Ovary (tissue), 3 donors: ENCODE results near the gene SLC5A12.

Experiments used
- EP300 ChIP-seq: sonication (generic); formaldehyde crosslinking; IDR thresholded peaks from one replicate; pipeline ENCODE4 v1.6.1; 2017; ENCODE audit warnings: antibody characterized with exemption
- POLR2A ChIP-seq: fragments of 450-650 bp; IDR thresholded peaks from one replicate; pipeline ENCODE4 v1.6.1; 2017; ENCODE audit warnings: antibody characterized with exemption, mild to moderate bottlenecking, moderate library complexity
- TF ChIP-seq, protein P1 (sequence below), 3 donors: fragments of 450-650 bp in 2 of 3; fragments of 200-600 bp in 1 of 3; IDR thresholded peaks; one replicate each; pipeline versions ENCODE4 v1.5.1 to v1.8.0; 2016 to 2022; ENCODE audit warnings: antibody characterized with exemption in 3 of 3, mild to moderate bottlenecking in 1 of 3
- donor health status: DM: no; HTN: no; CAD: no.

DNA sequence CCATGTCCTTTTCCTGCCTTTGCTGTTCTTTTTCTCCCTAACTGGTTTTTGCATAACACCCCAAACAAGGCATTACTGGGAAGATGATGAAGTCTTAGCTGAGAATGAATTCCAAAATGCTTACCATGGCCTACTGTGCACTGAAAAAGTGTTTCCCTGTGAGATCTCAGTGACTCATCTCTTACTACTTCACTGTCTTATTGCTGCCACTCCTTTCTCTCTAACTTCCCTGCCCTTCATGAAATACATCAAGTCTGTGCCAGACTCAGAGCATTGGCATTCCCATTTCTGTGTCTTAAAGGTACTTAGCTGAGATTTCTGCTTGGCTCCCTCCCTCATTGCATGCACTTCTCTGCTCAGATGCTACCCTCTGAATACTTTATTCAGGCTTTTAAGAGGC, 100.7 kb downstream of the SLC5A12 start:
- TF ChIP-seq, protein P1, sequence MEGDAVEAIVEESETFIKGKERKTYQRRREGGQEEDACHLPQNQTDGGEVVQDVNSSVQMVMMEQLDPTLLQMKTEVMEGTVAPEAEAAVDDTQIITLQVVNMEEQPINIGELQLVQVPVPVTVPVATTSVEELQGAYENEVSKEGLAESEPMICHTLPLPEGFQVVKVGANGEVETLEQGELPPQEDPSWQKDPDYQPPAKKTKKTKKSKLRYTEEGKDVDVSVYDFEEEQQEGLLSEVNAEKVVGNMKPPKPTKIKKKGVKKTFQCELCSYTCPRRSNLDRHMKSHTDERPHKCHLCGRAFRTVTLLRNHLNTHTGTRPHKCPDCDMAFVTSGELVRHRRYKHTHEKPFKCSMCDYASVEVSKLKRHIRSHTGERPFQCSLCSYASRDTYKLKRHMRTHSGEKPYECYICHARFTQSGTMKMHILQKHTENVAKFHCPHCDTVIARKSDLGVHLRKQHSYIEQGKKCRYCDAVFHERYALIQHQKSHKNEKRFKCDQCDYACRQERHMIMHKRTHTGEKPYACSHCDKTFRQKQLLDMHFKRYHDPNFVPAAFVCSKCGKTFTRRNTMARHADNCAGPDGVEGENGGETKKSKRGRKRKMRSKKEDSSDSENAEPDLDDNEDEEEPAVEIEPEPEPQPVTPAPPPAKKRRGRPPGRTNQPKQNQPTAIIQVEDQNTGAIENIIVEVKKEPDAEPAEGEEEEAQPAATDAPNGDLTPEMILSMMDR (IDR thresholded peaks at IDR 0.05): no peak
- TF ChIP-seq POLR2A (no peak), EP300 (no peak)
